ENCODE data around the gene PBX1. TPM values are rescaled to one million over a fixed set of nuclear protein-coding genes. Genes with fewer than 3 reads are reported as not detected.

Gene PBX1
- total RNA-seq, 4 donors from 2014 or later: 15.2 to 48.6 (median 23.5) TPM

DNA sequence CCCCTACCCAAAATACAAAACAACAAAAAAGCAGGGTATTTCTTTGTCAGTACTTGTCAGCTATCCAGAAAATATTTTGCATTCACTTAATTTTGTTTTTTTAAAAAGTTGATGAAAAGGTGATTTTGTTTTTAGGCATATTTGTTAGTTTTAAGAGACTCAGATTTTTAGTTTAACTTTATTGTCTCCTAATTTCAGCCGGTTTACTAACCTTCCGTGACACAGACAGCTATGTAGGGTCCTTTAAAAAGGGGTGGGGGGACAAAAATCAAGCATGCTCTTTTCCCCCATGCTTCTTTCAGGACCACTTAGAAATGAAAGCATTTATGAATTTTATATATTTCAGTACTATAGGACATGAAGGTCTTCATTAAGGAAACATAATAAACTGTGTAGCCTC is 1.6 kb downstream of the PBX1 start:
- Histone ChIP-seq H3K27ac (peak overlapping the region; percentile 82 to 90 (median 88)), H3K27me3 (no peaks in the 10 kb centered on the region), H3K36me3 (no peaks in the 10 kb centered on the region), H3K4me1 (peaks cover 0 to 51% (median 6%) of the 10 kb centered on the region in 3 donors), H3K9me3 (no peaks in the 10 kb centered on the region), H3K4me3 (peak overlapping the region; percentile 72 to 80 (median 75))
- DNase-seq: no peak
- intact Hi-C loops (cut with DNase I): loop anchor here (10.0 kb wide), 1 partner anchor 224 kb away; no protein-coding TSS in a partner anchor
- TF ChIP-seq POLR2A (IDR thresholded peaks at IDR 0.05): no peak
- TF ChIP-seq, protein P1, sequence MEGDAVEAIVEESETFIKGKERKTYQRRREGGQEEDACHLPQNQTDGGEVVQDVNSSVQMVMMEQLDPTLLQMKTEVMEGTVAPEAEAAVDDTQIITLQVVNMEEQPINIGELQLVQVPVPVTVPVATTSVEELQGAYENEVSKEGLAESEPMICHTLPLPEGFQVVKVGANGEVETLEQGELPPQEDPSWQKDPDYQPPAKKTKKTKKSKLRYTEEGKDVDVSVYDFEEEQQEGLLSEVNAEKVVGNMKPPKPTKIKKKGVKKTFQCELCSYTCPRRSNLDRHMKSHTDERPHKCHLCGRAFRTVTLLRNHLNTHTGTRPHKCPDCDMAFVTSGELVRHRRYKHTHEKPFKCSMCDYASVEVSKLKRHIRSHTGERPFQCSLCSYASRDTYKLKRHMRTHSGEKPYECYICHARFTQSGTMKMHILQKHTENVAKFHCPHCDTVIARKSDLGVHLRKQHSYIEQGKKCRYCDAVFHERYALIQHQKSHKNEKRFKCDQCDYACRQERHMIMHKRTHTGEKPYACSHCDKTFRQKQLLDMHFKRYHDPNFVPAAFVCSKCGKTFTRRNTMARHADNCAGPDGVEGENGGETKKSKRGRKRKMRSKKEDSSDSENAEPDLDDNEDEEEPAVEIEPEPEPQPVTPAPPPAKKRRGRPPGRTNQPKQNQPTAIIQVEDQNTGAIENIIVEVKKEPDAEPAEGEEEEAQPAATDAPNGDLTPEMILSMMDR (IDR thresholded peaks at IDR 0.05): no peak
- 3 to 6% methylated on average over 2 of the region's 2 CpGs for WGBS, 2 donors

DNA sequence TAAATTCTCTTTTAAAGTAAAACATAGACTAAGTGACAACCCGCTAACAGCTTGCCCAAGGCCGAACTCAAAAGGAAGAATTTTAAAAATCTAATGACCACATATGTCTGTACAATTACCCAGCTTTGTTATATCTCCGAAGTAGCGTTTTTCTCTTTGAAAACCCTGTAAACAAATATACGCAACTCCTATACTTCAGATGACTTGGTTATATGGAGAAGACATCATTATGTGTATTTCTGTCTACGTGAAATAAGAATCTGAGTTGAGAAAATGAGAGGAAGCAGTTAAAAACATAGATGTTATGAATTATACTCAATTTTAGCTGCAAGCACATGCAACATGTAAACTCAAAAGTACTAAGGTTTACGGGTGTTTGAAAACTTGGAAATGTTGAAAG is 2.0 kb downstream of the PBX1 start:
- intact Hi-C loops (cut with DNase I): loop anchor here (10.0 kb wide), 1 partner anchor 224 kb away; no protein-coding TSS in a partner anchor
- no peak for DNase-seq
- Histone ChIP-seq H3K36me3 (no peaks in the 10 kb centered on the region), H3K27ac (peak overlapping the region; percentile 82 to 90 (median 88)), H3K4me3 (peak overlapping the region; percentile 72 to 80 (median 75)), H3K4me1 (peaks cover 0 to 55% (median 6%) of the 10 kb centered on the region in 3 donors), H3K9me3 (no peaks in the 10 kb centered on the region), H3K27me3 (no peaks in the 10 kb centered on the region)
- TF ChIP-seq, protein P1 (IDR thresholded peaks at IDR 0.05): no peak
- no peak for TF ChIP-seq POLR2A (IDR thresholded peaks at IDR 0.05)
- 4% methylated on average over 7 of the region's 7 CpGs for WGBS, 2 donors

- Histone ChIP-seq H3K4me1 (peaks cover 2 to 60% (median 6%) of the 10 kb centered on the region in 3 donors), H3K27ac (peak overlapping the region; percentile 82 to 90 (median 88)), H3K4me3 (peak overlapping the region; percentile 72 to 80 (median 75)), H3K27me3 (no peaks in the 10 kb centered on the region), H3K36me3 (no peaks in the 10 kb centered on the region), H3K9me3 (no peaks in the 10 kb centered on the region)
- no peak for DNase-seq
- TF ChIP-seq, protein P1 (IDR thresholded peaks at IDR 0.05): no peak
- no peak for TF ChIP-seq POLR2A (IDR thresholded peaks at IDR 0.05)
- 5 to 11% methylated on average over 1 of the region's 1 CpG for WGBS, 2 donors
- intact Hi-C loops (cut with DNase I): loop anchor here (10.0 kb wide), 1 partner anchor 223 kb away; no protein-coding TSS in a partner anchor
Observed at GRCh38 chr1:164561472-164561871, 2.5 kb downstream of the PBX1 start.

DNA sequence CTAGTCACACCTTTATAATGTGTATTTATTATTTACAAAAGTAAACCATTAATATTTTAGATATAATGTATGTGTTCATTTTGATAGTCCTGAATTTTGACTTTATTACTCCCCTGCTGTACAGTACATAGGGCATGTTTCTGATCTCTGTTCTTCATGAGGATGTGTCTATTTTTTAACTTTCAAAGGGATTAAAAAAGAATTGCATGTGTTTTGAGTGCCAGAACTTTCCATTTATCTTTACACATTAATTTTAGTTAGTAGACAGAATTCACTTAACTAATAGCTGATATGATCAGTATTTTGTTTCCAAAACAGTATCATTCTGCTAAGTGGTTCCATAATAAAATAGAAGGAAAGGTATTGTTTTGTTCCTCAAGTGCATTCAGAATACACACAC is 3.1 kb downstream of the PBX1 start:
- DNase-seq: no peak
- TF ChIP-seq, protein P1 (IDR thresholded peaks at IDR 0.05): no peak
- no peak for TF ChIP-seq POLR2A (IDR thresholded peaks at IDR 0.05)
- Histone ChIP-seq H3K4me1 (peaks cover 5 to 61% (median 6%) of the 10 kb centered on the region in 3 donors), H3K36me3 (no peaks in the 10 kb centered on the region), H3K9me3 (no peaks in the 10 kb centered on the region), H3K27ac (peak overlapping the region; percentile 41 to 90 (median 86)), H3K4me3 (peak overlapping the region; percentile 72 to 80 (median 75)), H3K27me3 (no peaks in the 10 kb centered on the region)
- intact Hi-C loops (cut with DNase I): loop anchor here (10.0 kb wide), 1 partner anchor 223 kb away; no protein-coding TSS in a partner anchor

GRCh38 chr1:164562511-164562910 is 3.5 kb downstream of the PBX1 start:
- H3K27ac ChIP-seq: peak overlapping the region; percentile 41 to 90 (median 86)
- no peaks in the 10 kb centered on the region for H3K27me3 ChIP-seq
- peak overlapping the region; percentile 72 to 80 (median 75) for H3K4me3 ChIP-seq
- H3K36me3 ChIP-seq: no peaks in the 10 kb centered on the region
- no peak for TF ChIP-seq POLR2A (IDR thresholded peaks at IDR 0.05)
- TF ChIP-seq, protein P1 (IDR thresholded peaks at IDR 0.05): no peak
- peaks cover 2 to 61% (median 6%) of the 10 kb centered on the region in 3 donors for H3K4me1 ChIP-seq
- 29 to 36% methylated on average over 4 of the region's 4 CpGs for WGBS, 2 donors
- intact Hi-C loops (cut with DNase I): loop anchor here (10.0 kb wide), 1 partner anchor 222 kb away; no protein-coding TSS in a partner anchor
- no peaks in the 10 kb centered on the region for H3K9me3 ChIP-seq
- DNase-seq: no peak

Measured in esophagus squamous epithelium (tissue), 5 donors.